IMR-90 (cell line): ENCODE measurements around the gene MPZL1. TPM values are rescaled to one million over a fixed set of nuclear protein-coding genes. Genes with fewer than 3 reads are reported as not detected.

Experiments used
- ATAC-seq: fragments of 200-7000 bp; cut with Tn5 transposase; 2 replicates; pipeline ENCODE4 v1.9.1; 2020; ENCODE audit warnings: low read depth, mild to moderate bottlenecking, moderate library complexity
- BruUV-seq: library from RNA; stranded (reverse); fragments of 400-500 nt; replicated peaks from 2 replicates; lab custom pipeline; 2021; lab: Mats Ljungman, UMichigan
- CTCF ChIA-PET: fragments of 300-600 bp; formaldehyde crosslinking; extraction: SDS; loops from one replicate; lab custom pipeline; 2021; ENCODE audit warnings: antibody characterized with exemption; lab: Yijun Ruan, JAX
- POLR2A ChIA-PET: fragments of 300-600 bp; sonication (Branson Sonifier 250); formaldehyde crosslinking; loops from one replicate; lab custom pipeline; 2022; ENCODE audit warnings: antibody characterized with exemption; ENCODE audit not compliant: unreplicated experiment; lab: Charles Lee
- DNase-seq: peaks from one replicate; pipeline ENCODE4 v3.0.0; 2013
- H2AFZ ChIP-seq: replicated peaks from 2 replicates; pipeline ENCODE3; 2013; ENCODE audit warnings: low read length, mild to moderate bottlenecking; ENCODE audit not compliant: poor library complexity
- H2AK5ac ChIP-seq: 2 replicates; pipeline ENCODE4 v1.6.1; 2013; ENCODE audit warnings: low read depth, low read length, inconsistent platforms
- H2AK9ac ChIP-seq: replicated peaks from 2 replicates; pipeline ENCODE3; 2013; ENCODE audit warnings: mild to moderate bottlenecking, low read depth, low read length, moderate library complexity; ENCODE audit not compliant: poor library complexity
- H2BK120ac ChIP-seq: 2 replicates; pipeline ENCODE4 v1.6.1; 2013; ENCODE audit warnings: low read depth, low read length, inconsistent platforms
- H2BK15ac ChIP-seq: 3 replicates; pipeline ENCODE4 v1.6.1; 2013; ENCODE audit warnings: low read depth, low read length, inconsistent platforms
- H2BK20ac ChIP-seq: 2 replicates; pipeline ENCODE4 v1.6.1; 2013; ENCODE audit warnings: low read depth, mild to moderate bottlenecking, inconsistent platforms, low read length, moderate library complexity
- H2BK5ac ChIP-seq: 2 replicates; pipeline ENCODE4 v1.6.1; 2013; ENCODE audit warnings: mild to moderate bottlenecking, low read depth, low read length, inconsistent platforms; ENCODE audit not compliant: poor library complexity, severe bottlenecking
- H3K14ac ChIP-seq: replicated peaks from 2 replicates; pipeline ENCODE4 v1.6.1; 2013; ENCODE audit warnings: low read depth, low read length, inconsistent platforms
- H3K18ac ChIP-seq: 2 replicates; pipeline ENCODE4 v1.6.1; 2013; ENCODE audit warnings: low read depth, low read length, control low read depth
- H3K23ac ChIP-seq: 2 replicates; pipeline ENCODE4 v1.6.1; 2013; ENCODE audit warnings: low read depth, low read length, inconsistent platforms
- H3K27ac ChIP-seq: 2 replicates; pipeline ENCODE4 v1.5.1; 2013; ENCODE audit warnings: mild to moderate bottlenecking, control low read depth, low read length; ENCODE audit not compliant: insufficient read depth
- H3K27me3 ChIP-seq: 2 replicates; pipeline ENCODE4 v1.6.1; 2013; ENCODE audit warnings: low read length; ENCODE audit not compliant: control insufficient read depth, insufficient read depth
- H3K36me3 ChIP-seq: 2 replicates; pipeline ENCODE4 v1.6.1; 2013; ENCODE audit warnings: low read length, mixed read lengths; ENCODE audit not compliant: control insufficient read depth, insufficient read depth
- H3K4ac ChIP-seq: 2 replicates; pipeline ENCODE4 v1.6.1; 2013; ENCODE audit warnings: low read depth, low read length, inconsistent platforms
- H3K4me1 ChIP-seq: 2 replicates; pipeline ENCODE4 v1.6.1; 2013; ENCODE audit warnings: low read length, mixed read lengths; ENCODE audit not compliant: control insufficient read depth, insufficient read depth
- H3K4me2 ChIP-seq: 2 replicates; pipeline ENCODE4 v1.6.1; 2013; ENCODE audit warnings: low read depth, mild to moderate bottlenecking, control low read depth, low read length, moderate library complexity
- H3K4me3 ChIP-seq: 2 replicates; pipeline ENCODE4 v1.5.1; 2013; ENCODE audit warnings: low read depth, mild to moderate bottlenecking, control low read depth, low read length, moderate library complexity; ENCODE audit not compliant: insufficient read depth
- H3K56ac ChIP-seq: 2 replicates; pipeline ENCODE4 v1.6.1; 2013; ENCODE audit warnings: low read length, inconsistent platforms; ENCODE audit not compliant: insufficient read depth; ENCODE audit errors: extremely low read depth
- H3K79me1 ChIP-seq, 2 experiments: 2 replicates each; pipeline ENCODE4 v1.6.1; 2013; ENCODE audit warnings: low read length in 2 of 2, inconsistent platforms in 1 of 2, low read depth in 1 of 2
- H3K9ac ChIP-seq: 2 replicates; pipeline ENCODE4 v1.6.1; 2013; ENCODE audit warnings: low read depth, low read length, control low read depth
- H3K9me1 ChIP-seq: 2 replicates; pipeline ENCODE4 v1.6.1; 2013; ENCODE audit warnings: low read length, inconsistent platforms; ENCODE audit not compliant: insufficient read depth
- H3K9me3 ChIP-seq: 2 replicates; pipeline ENCODE4 v1.6.1; 2013; ENCODE audit warnings: low read length; ENCODE audit not compliant: control insufficient read depth, insufficient read depth
- H4K20me1 ChIP-seq: 2 replicates; pipeline ENCODE4 v1.6.1; 2013; ENCODE audit warnings: low read length, inconsistent platforms; ENCODE audit not compliant: insufficient read depth
- H4K5ac ChIP-seq: 2 replicates; pipeline ENCODE4 v1.6.1; 2013; ENCODE audit warnings: mild to moderate bottlenecking, low read depth, low read length, control low read depth
- H4K8ac ChIP-seq, 2 experiments: 2 replicates each; pipeline ENCODE4 v1.6.1; 2013; ENCODE audit warnings: low read depth in 2 of 2, low read length in 2 of 2, control low read depth in 1 of 2, inconsistent platforms in 1 of 2
- H4K91ac ChIP-seq: 2 replicates; pipeline ENCODE4 v1.6.1; 2013; ENCODE audit warnings: low read depth, low read length, inconsistent platforms; ENCODE audit not compliant: insufficient read depth
- BHLHE40 ChIP-seq: fragments of 150-350 bp; IDR thresholded peaks from 2 replicates; pipeline ENCODE4 v1.6.1; 2016; ENCODE audit warnings: mild to moderate bottlenecking, low read depth, low read length
- CEBPB ChIP-seq: IDR thresholded peaks from 2 replicates; pipeline ENCODE4 v1.6.1; 2012; ENCODE audit warnings: low read depth, low read length, improper control_type of control experiment
- CHD1 ChIP-seq: IDR thresholded peaks from 2 replicates; pipeline ENCODE4 v1.6.1; 2012; ENCODE audit warnings: low read depth, low read length, improper control_type of control experiment
- CTCF ChIP-seq: conservative IDR thresholded peaks from 2 replicates; pipeline ENCODE4 v1.5.1; 2012; ENCODE audit warnings: mild to moderate bottlenecking, low read depth, low read length, improper control_type of control experiment
- ELK1 ChIP-seq: fragments of 150-350 bp; IDR thresholded peaks from 2 replicates; pipeline ENCODE4 v1.6.1; 2016; ENCODE audit warnings: low read depth, mild to moderate bottlenecking, low read length, moderate library complexity, borderline replicate concordance
- FOS ChIP-seq: fragments of 150-350 bp; IDR thresholded peaks from 2 replicates; pipeline ENCODE4 v1.6.1; 2016; ENCODE audit warnings: low read depth, low read length
- MAFK ChIP-seq: IDR thresholded peaks from 2 replicates; pipeline ENCODE4 v1.6.1; 2012; ENCODE audit warnings: low read depth, low read length, improper control_type of control experiment
- MAZ ChIP-seq: IDR thresholded peaks from 2 replicates; pipeline ENCODE4 v1.6.1; 2012; ENCODE audit warnings: low read depth, mild to moderate bottlenecking, low read length, improper control_type of control experiment, moderate library complexity, borderline replicate concordance
- NFE2L2 ChIP-seq: fragments of 150-350 bp; IDR thresholded peaks from 2 replicates; pipeline ENCODE4 v1.6.1; 2016; ENCODE audit warnings: low read depth, mild to moderate bottlenecking, low read length
- RAD21 ChIP-seq: IDR thresholded peaks from 2 replicates; pipeline ENCODE4 v1.6.1; 2012; ENCODE audit warnings: low read length, improper control_type of control experiment
- RCOR1 ChIP-seq: IDR thresholded peaks from 2 replicates; pipeline ENCODE4 v1.6.1; 2012; ENCODE audit warnings: mild to moderate bottlenecking, low read length, improper control_type of control experiment; ENCODE audit not compliant: insufficient replicate concordance
- USF2 ChIP-seq: fragments of 150-350 bp; IDR thresholded peaks from 2 replicates; pipeline ENCODE4 v1.6.1; 2017; ENCODE audit warnings: mild to moderate bottlenecking, antibody characterized with exemption, low read length, low read depth
- WGBS, 2 experiments: methylation state at CpG; one replicate each; pipeline versions ENCODE4 v1.1.5 to v1.1.7; 2013; ENCODE audit warnings: missing lambda C conversion rate in 2 of 2; ENCODE audit not compliant: insufficient read length in 1 of 2; ENCODE audit errors: extremely low coverage in 2 of 2; 5-methylcytosine and 5-hydroxymethylcytosine counted together
- dilution Hi-C: fragments of 300-500 bp; cut with HindIII; formaldehyde crosslinking; loops from one replicate; pipeline ENCODE4 v1.14.3; 2018; ENCODE audit warnings: low sequenced_read_pairs; ENCODE audit not compliant: unreplicated experiment
- in situ Hi-C: fragments of 300-500 bp; cut with MboI; formaldehyde crosslinking; loops from 3 replicates; pipeline ENCODE4 v1.14.3; 2019; ENCODE audit warnings: low sequenced_read_pairs, inconsistent platforms, mixed read lengths
- intact Hi-C: fragments of 100-400 bp; cut with micrococcal nuclease; formaldehyde crosslinking; loops from 2 replicates; pipeline ENCODE4 v1.10.0; 2022
- polyA plus RNA-seq, 3 experiments: library from polyadenylated mRNA; depleted of rRNA; stranded (reverse); fragments of >200 nt; gene quantifications; 2 replicates each; pipeline ENCODE4 v1.2.3, GENCODE V29; 2012; ENCODE audit warnings: low replicate concordance in 1 of 3
- total RNA-seq: library from RNA; depleted of rRNA; stranded (reverse); fragments of >200 nt; gene quantifications from 2 replicates; pipeline ENCODE4 v1.2.3, GENCODE V29; 2012

The MPZL1 gene
- total and polyA plus RNA-seq, 2 of the 4 experiments (the other 2 are of a cell fraction) = 55.3 to 87.3 TPM

GRCh38 chr1:167673265-167673664 is 48.5 kb upstream of the MPZL1 start:
- intact Hi-C loops = no loop called here
- H4K8ac ChIP-seq = no peak overlapping the region
- H3K4me2 ChIP-seq = no peak overlapping the region
- CTCF ChIA-PET = interaction anchor here (0.6 kb wide), 1 partner anchor 16 kb away, joined by 3 read pairs; no protein-coding TSS in a partner anchor
- H2AK5ac ChIP-seq = no peak overlapping the region
- no peaks in the 10 kb centered on the region for H3K36me3 ChIP-seq
- no peaks in the 10 kb centered on the region for H3K9me1 ChIP-seq
- POLR2A ChIA-PET = no interaction called here
- no peak overlapping the region for H4K5ac ChIP-seq
- no peak overlapping the region for H3K4me3 ChIP-seq
- no peak overlapping the region for H2AK9ac ChIP-seq
- H2BK15ac ChIP-seq = no peak overlapping the region
- no TSS peak for BruUV-seq
- no peaks in the 10 kb centered on the region for H3K4me1 ChIP-seq
- H3K23ac ChIP-seq = no peak overlapping the region
- WGBS, 2 experiments = no CpG with 5 or more reads among the region's 4 CpGs
- peaks cover 29% of the 10 kb centered on the region for H3K27me3 ChIP-seq
- in situ Hi-C loops = no loop called here
- H2BK5ac ChIP-seq = no peak overlapping the region
- no peak overlapping the region for H4K91ac ChIP-seq
- no peak overlapping the region for H2AFZ ChIP-seq
- no peaks in the 10 kb centered on the region for H4K20me1 ChIP-seq
- TF ChIP-seq MAFK (no peak), USF2 (no peak), MAZ (no peak), CEBPB (no peak), BHLHE40 (no peak), CHD1 (no peak), FOS (no peak), RAD21 (no peak), ELK1 (no peak), NFE2L2 (no peak), CTCF (no peak), RCOR1 (no peak)
- no peaks in the 10 kb centered on the region for H3K79me1 ChIP-seq
- H3K18ac ChIP-seq = no peak overlapping the region
- H2BK120ac ChIP-seq = no peak overlapping the region
- dilution Hi-C loops = no loop called here
- no peak for ATAC-seq
- H3K9ac ChIP-seq = no peak overlapping the region
- no peaks in the 10 kb centered on the region for H3K9me3 ChIP-seq
- H2BK20ac ChIP-seq = no peak overlapping the region
- no peak overlapping the region for H3K4ac ChIP-seq
- no peak for DNase-seq
- no peak overlapping the region for H3K27ac ChIP-seq
- no peak overlapping the region for H3K14ac ChIP-seq
- no peak overlapping the region for H3K56ac ChIP-seq
